Panc1 (cell line): ENCODE measurements around the gene SYNGR2.
A peak's percentile ranks its signal among the peaks of the same experiment; 100 is the strongest.

Experiments used
- POLR2AphosphoS5 ChIP-seq: IDR thresholded peaks from 2 replicates; pipeline ENCODE4 v1.6.1; 2012; ENCODE audit warnings: mild to moderate bottlenecking, low read depth, low read length, moderate library complexity
- TF ChIP-seq, protein P1 (sequence below): fragments of 450-650 bp; IDR thresholded peaks from 2 replicates; pipeline ENCODE4 v1.5.1; 2017; ENCODE audit warnings: mild to moderate bottlenecking

DNA sequence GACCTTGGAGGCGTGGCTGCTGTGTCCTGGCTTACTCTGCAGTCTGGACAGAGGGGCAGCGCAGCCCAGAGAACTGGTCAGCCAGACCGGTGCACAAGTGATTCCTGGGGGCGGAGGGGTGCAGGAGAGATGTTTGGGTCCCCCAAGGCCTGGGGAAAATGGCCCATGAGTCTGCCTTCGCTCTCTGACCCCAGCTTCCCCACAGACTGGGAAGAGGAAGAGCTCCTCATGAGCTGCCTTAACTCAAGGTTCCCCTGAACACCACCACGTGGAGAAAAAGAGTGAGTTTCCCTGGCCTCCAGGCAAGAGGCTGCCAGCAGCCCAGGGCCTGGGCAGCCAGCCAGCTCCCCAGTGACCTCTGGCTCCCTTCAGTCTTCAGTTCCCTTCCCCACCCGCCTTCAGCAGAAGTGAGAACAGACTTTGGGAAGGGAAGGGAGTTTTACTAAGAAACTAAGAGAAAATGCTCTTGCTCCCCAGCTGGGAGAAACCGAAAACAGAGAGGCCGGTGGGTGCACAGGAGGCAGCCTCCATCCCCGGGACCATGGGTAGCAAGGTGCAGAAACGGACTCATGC is 24.1 kb upstream of the SYNGR2 start:
- TF ChIP-seq, protein P1, sequence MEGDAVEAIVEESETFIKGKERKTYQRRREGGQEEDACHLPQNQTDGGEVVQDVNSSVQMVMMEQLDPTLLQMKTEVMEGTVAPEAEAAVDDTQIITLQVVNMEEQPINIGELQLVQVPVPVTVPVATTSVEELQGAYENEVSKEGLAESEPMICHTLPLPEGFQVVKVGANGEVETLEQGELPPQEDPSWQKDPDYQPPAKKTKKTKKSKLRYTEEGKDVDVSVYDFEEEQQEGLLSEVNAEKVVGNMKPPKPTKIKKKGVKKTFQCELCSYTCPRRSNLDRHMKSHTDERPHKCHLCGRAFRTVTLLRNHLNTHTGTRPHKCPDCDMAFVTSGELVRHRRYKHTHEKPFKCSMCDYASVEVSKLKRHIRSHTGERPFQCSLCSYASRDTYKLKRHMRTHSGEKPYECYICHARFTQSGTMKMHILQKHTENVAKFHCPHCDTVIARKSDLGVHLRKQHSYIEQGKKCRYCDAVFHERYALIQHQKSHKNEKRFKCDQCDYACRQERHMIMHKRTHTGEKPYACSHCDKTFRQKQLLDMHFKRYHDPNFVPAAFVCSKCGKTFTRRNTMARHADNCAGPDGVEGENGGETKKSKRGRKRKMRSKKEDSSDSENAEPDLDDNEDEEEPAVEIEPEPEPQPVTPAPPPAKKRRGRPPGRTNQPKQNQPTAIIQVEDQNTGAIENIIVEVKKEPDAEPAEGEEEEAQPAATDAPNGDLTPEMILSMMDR: no peak
- TF ChIP-seq POLR2AphosphoS5: peak; percentile 33; the same call in 1 of the 2 replicates
